Panc1 (cell line): ENCODE data around the gene PAK1IP1. TPM values are rescaled to one million over a fixed set of nuclear protein-coding genes. Genes with fewer than 3 reads are reported as not detected.
A peak's percentile ranks its signal among the peaks of the same experiment; 100 is the strongest.

ENCODE experiments used
- ATAC-seq: fragments of 200-7000 bp; cut with Tn5 transposase; 2 replicates; pipeline ENCODE4 v1.9.1; 2020; ENCODE audit warnings: mild to moderate bottlenecking, moderate library complexity
- BruUV-seq: library from RNA; stranded (reverse); fragments of 400-500 nt; replicated peaks from 2 replicates; lab custom pipeline; 2021; lab: Mats Ljungman, UMichigan
- CTCF ChIA-PET: fragments of 300-600 bp; sonication (Branson Sonifier 250); formaldehyde crosslinking; loops from one replicate; lab custom pipeline; 2022; ENCODE audit warnings: antibody characterized with exemption; lab: Charles Lee
- POLR2A ChIA-PET: fragments of 300-600 bp; sonication (Branson Sonifier 250); formaldehyde crosslinking; loops from one replicate; lab custom pipeline; 2022; ENCODE audit warnings: antibody characterized with exemption; lab: Charles Lee
- DNase-seq: peaks from one replicate; pipeline ENCODE4 v3.0.0-alpha.2; 2010; ENCODE audit warnings: low read depth, low spot score
- H3K27ac ChIP-seq: 2 replicates; pipeline ENCODE4 v1.5.1; 2011; ENCODE audit warnings: mild to moderate bottlenecking, low read length, inconsistent platforms
- H3K27me3 ChIP-seq: fragments of 200-500 bp; sonication (Bioruptor generic); 2 replicates; pipeline ENCODE4 v1.6.0; 2014; ENCODE audit warnings: low read length, inconsistent platforms; ENCODE audit not compliant: control insufficient read depth, insufficient read depth
- H3K36me3 ChIP-seq: fragments of 200-500 bp; sonication (Bioruptor generic); 2 replicates; pipeline ENCODE4 v1.5.1; 2014; ENCODE audit warnings: inconsistent platforms, mild to moderate bottlenecking, low read length, moderate library complexity; ENCODE audit not compliant: control insufficient read depth, insufficient read depth
- H3K4me1 ChIP-seq: 2 replicates; pipeline ENCODE4 v1.5.1; 2011; ENCODE audit warnings: inconsistent platforms, mild to moderate bottlenecking, low read length, moderate library complexity; ENCODE audit not compliant: control insufficient read depth, insufficient read depth
- H3K4me3 ChIP-seq, 2 experiments: 2 replicates each; pipeline ENCODE4 v1.5.1; 2011 to 2012; ENCODE audit warnings: low read depth in 2 of 2, low read length in 2 of 2, mild to moderate bottlenecking in 2 of 2, inconsistent platforms in 1 of 2, moderate library complexity in 1 of 2
- H3K9me3 ChIP-seq: fragments of 200-500 bp; sonication (Bioruptor generic); 2 replicates; pipeline ENCODE4 v1.5.1; 2014; ENCODE audit warnings: low read depth, mild to moderate bottlenecking, inconsistent platforms, low read length, moderate library complexity; ENCODE audit not compliant: control insufficient read depth, insufficient read depth
- POLR2AphosphoS5 ChIP-seq: IDR thresholded peaks from 2 replicates; pipeline ENCODE4 v1.6.1; 2012; ENCODE audit warnings: mild to moderate bottlenecking, low read depth, low read length, moderate library complexity
- SIN3A ChIP-seq: IDR thresholded peaks from 2 replicates; pipeline ENCODE4 v1.6.1; 2012; ENCODE audit warnings: low read depth, mild to moderate bottlenecking, low read length, moderate library complexity, borderline replicate concordance; ENCODE audit not compliant: insufficient read depth
- TCF7L2 ChIP-seq: IDR thresholded peaks from 2 replicates; pipeline ENCODE4 v1.6.1; 2011; ENCODE audit warnings: mild to moderate bottlenecking, low read depth, low read length, inconsistent platforms
- in situ Hi-C: cut with HindIII; loops from 2 replicates; pipeline ENCODE4 v1.10.0; 2016; ENCODE audit warnings: low sequenced_read_pairs, low pct_unique_long_range_greater_than_20kb
- intact Hi-C: fragments of 100-400 bp; cut with micrococcal nuclease; formaldehyde crosslinking; loops from one replicate; pipeline ENCODE4 v1.10.0; 2022; ENCODE audit not compliant: unreplicated experiment
- total RNA-seq: library from RNA; stranded (reverse); gene quantifications from one replicate; pipeline ENCODE4 v1.2.1, GENCODE V29; 2021; ENCODE audit not compliant: unreplicated experiment
- TF ChIP-seq, protein P1 (sequence below), 2 experiments: IDR thresholded peaks; 2 replicates each; pipeline ENCODE4 v1.6.1; 2011 to 2012; ENCODE audit warnings: low read depth in 2 of 2, control low read depth in 1 of 2, low read length in 1 of 2, mild to moderate bottlenecking in 1 of 2, moderate library complexity in 1 of 2; ENCODE audit not compliant: insufficient read depth in 1 of 2
- TF ChIP-seq, protein P2 (sequence below): fragments of 450-650 bp; IDR thresholded peaks from 2 replicates; pipeline ENCODE4 v1.5.1; 2017; ENCODE audit warnings: mild to moderate bottlenecking

PAK1IP1 gene
- total RNA-seq, 1 experiment from 2014 or later = 27.3 TPM

DNA sequence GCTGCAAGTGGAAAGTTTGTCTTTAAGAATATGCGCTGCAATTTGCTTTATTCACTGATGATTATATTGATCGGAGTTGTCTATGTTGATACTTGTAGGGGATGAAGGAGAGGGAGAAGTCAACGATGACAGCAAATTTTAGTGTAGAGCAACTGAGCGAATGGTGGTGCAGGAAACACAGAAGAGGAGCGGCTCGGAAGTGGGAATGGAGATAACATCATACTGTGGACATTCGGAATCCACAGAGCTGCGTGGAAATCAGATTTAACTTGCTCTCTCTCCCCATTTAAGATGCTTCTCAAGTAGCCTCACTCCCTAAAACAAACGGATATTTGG is 52.1 kb downstream of the PAK1IP1 start:
- BruUV-seq = TSS peak; percentile 93

DNA sequence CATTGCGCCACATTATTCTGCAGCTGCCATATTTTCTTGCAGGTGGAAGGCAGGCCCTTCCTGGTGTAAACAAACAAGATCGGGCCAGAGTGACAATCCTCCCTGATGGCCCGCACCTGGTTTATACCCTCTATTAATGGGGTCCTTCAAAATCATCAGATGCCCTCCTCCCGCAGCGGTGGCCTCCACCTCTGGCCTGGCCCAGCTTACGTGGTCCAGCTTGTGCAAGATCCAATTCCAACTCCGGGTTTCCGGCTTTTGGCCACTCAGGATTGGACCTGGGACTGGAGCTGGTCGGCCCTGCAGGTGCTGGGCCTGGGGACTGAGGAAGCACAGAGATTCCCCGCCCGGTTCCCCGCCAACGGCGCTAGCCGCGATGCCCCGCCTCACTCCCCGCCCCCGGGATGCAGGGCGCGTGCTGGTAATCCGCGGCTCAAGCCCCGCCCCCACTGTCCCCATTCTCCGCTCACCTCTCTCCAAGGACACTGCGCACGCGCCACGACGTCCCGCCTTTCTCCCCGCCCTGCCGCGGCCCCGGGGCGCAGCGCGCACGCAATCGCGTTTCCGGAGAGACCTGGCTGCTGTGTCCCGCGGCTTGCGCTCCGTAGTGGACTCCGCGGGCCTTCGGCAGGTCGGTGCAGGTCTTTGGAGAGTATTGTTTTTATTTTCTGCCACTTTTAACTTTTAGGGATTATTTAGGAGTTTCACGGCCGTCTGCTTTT is 52.6 kb downstream of the PAK1IP1 start, which contains the start of gene TMEM14B:
TSS of gene TMEM14B (plus strand) at position 555 of the 722 bp plus-strand sequence. CDS start 1,441 bp downstream, outside the sequence.
- TF ChIP-seq POLR2AphosphoS5 (peak; percentile 96), SIN3A (peak; percentile 75; the same call in 1 of the 2 replicates), TCF7L2 (no peak)
- TF ChIP-seq, protein P1, sequence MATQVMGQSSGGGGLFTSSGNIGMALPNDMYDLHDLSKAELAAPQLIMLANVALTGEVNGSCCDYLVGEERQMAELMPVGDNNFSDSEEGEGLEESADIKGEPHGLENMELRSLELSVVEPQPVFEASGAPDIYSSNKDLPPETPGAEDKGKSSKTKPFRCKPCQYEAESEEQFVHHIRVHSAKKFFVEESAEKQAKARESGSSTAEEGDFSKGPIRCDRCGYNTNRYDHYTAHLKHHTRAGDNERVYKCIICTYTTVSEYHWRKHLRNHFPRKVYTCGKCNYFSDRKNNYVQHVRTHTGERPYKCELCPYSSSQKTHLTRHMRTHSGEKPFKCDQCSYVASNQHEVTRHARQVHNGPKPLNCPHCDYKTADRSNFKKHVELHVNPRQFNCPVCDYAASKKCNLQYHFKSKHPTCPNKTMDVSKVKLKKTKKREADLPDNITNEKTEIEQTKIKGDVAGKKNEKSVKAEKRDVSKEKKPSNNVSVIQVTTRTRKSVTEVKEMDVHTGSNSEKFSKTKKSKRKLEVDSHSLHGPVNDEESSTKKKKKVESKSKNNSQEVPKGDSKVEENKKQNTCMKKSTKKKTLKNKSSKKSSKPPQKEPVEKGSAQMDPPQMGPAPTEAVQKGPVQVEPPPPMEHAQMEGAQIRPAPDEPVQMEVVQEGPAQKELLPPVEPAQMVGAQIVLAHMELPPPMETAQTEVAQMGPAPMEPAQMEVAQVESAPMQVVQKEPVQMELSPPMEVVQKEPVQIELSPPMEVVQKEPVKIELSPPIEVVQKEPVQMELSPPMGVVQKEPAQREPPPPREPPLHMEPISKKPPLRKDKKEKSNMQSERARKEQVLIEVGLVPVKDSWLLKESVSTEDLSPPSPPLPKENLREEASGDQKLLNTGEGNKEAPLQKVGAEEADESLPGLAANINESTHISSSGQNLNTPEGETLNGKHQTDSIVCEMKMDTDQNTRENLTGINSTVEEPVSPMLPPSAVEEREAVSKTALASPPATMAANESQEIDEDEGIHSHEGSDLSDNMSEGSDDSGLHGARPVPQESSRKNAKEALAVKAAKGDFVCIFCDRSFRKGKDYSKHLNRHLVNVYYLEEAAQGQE (IDR thresholded peaks at IDR 0.05; ENCODE audit: insufficient read depth in 1 of 2, low read depth in 2 of 2, low read length in 1 of 2) = no peak
- TF ChIP-seq, protein P2, sequence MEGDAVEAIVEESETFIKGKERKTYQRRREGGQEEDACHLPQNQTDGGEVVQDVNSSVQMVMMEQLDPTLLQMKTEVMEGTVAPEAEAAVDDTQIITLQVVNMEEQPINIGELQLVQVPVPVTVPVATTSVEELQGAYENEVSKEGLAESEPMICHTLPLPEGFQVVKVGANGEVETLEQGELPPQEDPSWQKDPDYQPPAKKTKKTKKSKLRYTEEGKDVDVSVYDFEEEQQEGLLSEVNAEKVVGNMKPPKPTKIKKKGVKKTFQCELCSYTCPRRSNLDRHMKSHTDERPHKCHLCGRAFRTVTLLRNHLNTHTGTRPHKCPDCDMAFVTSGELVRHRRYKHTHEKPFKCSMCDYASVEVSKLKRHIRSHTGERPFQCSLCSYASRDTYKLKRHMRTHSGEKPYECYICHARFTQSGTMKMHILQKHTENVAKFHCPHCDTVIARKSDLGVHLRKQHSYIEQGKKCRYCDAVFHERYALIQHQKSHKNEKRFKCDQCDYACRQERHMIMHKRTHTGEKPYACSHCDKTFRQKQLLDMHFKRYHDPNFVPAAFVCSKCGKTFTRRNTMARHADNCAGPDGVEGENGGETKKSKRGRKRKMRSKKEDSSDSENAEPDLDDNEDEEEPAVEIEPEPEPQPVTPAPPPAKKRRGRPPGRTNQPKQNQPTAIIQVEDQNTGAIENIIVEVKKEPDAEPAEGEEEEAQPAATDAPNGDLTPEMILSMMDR = no peak
- in situ Hi-C loops = no loop called here

More for the DNA sequence above, 52.1 kb downstream of the PAK1IP1 start:
- Histone ChIP-seq H3K9me3 (no peaks in the 10 kb centered on the region), H3K27me3 (no peaks in the 10 kb centered on the region), H3K36me3 (peaks cover 5% of the 10 kb centered on the region; the same call in 1 of the 2 replicates), H3K27ac (peak overlapping the region; percentile 81), H3K4me3 (peak overlapping the region; percentile 62 to 99), H3K4me1 (peaks cover 39% of the 10 kb centered on the region)
- intact Hi-C loops = no loop called here
- in situ Hi-C loops = no loop called here
- no peak for DNase-seq
- CTCF ChIA-PET = no interaction called here
- POLR2A ChIA-PET = no interaction called here
- TF ChIP-seq, protein P2 = no peak
- TF ChIP-seq SIN3A = no peak
- TF ChIP-seq, protein P1 (IDR thresholded peaks at IDR 0.05; ENCODE audit: insufficient read depth in 1 of 2, low read depth in 2 of 2, low read length in 1 of 2) = no peak
- TF ChIP-seq TCF7L2 = no peak
- TF ChIP-seq POLR2AphosphoS5 = no peak
- ATAC-seq = no peak; the same call in 1 of the 2 replicates

More for the DNA sequence above, 52.6 kb downstream of the PAK1IP1 start, which contains the start of gene TMEM14B:
- BruUV-seq = no TSS peak
- no peaks in the 10 kb centered on the region for H3K27me3 ChIP-seq
- ATAC-seq (peak; percentile 96), DNase-seq (peak; percentile 82)
- CTCF ChIA-PET = no interaction called here
- no peaks in the 10 kb centered on the region for H3K9me3 ChIP-seq
- intact Hi-C loops = no loop called here
- peaks cover 5% of the 10 kb centered on the region; the same call in 1 of the 2 replicates for H3K36me3 ChIP-seq
- peaks cover 39% of the 10 kb centered on the region for H3K4me1 ChIP-seq
- H3K4me3 ChIP-seq = peak within 1 kb of the TSS; percentile 62 to 99
- peak within 1 kb of the TSS; percentile 97 for H3K27ac ChIP-seq
- POLR2A ChIA-PET = interaction anchor here (0.7 kb wide), 1 partner anchor 226 kb away, joined by 3 read pairs; no protein-coding TSS in a partner anchor
